Measurements from ENCODE around the gene EMSY. TPM values are rescaled to one million over a fixed set of nuclear protein-coding genes. Genes with fewer than 3 reads are reported as not detected.

Gene EMSY
- polyA plus RNA-seq, 1 of the 3 experiments (the other 2 are of a cell fraction) = 11.1 TPM

DNA sequence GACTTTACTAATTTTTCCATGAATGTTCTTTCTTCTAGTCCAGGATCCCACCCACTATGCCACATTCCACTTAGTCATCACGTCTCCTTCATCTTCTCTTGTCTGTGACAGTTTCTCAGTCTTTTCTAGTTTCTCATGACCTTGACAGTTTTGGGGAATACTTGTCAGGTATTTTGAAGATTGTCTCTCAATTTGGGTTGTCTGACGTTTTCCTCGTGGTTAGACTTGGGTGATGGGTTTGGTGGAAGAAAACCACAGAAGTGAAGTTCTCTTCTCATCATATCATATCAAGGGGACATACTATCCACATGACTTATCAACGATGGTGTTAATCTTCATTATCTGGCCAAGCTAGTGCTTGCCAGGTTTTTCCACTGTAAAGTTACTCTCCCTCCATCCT is 123.3 kb downstream of the EMSY start:
- H2AFZ ChIP-seq (ENCODE audit: low read depth) = peak overlapping the region; percentile 31; the same call in 1 of the 2 replicates
- TF ChIP-seq RCOR1 (IDR thresholded peaks at IDR 0.05; ENCODE audit: low read length) (no peak), FOXJ3 (CRISPR knock-in tag; IDR thresholded peaks at IDR 0.05) (no peak), SIN3A (IDR thresholded peaks at IDR 0.05; ENCODE audit: borderline replicate concordance, low read depth, low read length) (no peak), FOXM1 (IDR thresholded peaks at IDR 0.05; ENCODE audit: low read depth) (no peak), SMC3 (IDR thresholded peaks at IDR 0.05; ENCODE audit: low read depth, low read length) (no peak), RAD21 (IDR thresholded peaks at IDR 0.05; ENCODE audit: low read length) (no peak), RFX5 (IDR thresholded peaks at IDR 0.05; ENCODE audit: low read length) (no peak), YY1 (IDR thresholded peaks at IDR 0.05; ENCODE audit: low read depth) (no peak), MXI1 (IDR thresholded peaks at IDR 0.05; ENCODE audit: low read depth, low read length) (no peak)
- TF ChIP-seq, protein P1, sequence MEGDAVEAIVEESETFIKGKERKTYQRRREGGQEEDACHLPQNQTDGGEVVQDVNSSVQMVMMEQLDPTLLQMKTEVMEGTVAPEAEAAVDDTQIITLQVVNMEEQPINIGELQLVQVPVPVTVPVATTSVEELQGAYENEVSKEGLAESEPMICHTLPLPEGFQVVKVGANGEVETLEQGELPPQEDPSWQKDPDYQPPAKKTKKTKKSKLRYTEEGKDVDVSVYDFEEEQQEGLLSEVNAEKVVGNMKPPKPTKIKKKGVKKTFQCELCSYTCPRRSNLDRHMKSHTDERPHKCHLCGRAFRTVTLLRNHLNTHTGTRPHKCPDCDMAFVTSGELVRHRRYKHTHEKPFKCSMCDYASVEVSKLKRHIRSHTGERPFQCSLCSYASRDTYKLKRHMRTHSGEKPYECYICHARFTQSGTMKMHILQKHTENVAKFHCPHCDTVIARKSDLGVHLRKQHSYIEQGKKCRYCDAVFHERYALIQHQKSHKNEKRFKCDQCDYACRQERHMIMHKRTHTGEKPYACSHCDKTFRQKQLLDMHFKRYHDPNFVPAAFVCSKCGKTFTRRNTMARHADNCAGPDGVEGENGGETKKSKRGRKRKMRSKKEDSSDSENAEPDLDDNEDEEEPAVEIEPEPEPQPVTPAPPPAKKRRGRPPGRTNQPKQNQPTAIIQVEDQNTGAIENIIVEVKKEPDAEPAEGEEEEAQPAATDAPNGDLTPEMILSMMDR (IDR thresholded peaks at IDR 0.05) = no peak
- TF ChIP-seq, protein P2, sequence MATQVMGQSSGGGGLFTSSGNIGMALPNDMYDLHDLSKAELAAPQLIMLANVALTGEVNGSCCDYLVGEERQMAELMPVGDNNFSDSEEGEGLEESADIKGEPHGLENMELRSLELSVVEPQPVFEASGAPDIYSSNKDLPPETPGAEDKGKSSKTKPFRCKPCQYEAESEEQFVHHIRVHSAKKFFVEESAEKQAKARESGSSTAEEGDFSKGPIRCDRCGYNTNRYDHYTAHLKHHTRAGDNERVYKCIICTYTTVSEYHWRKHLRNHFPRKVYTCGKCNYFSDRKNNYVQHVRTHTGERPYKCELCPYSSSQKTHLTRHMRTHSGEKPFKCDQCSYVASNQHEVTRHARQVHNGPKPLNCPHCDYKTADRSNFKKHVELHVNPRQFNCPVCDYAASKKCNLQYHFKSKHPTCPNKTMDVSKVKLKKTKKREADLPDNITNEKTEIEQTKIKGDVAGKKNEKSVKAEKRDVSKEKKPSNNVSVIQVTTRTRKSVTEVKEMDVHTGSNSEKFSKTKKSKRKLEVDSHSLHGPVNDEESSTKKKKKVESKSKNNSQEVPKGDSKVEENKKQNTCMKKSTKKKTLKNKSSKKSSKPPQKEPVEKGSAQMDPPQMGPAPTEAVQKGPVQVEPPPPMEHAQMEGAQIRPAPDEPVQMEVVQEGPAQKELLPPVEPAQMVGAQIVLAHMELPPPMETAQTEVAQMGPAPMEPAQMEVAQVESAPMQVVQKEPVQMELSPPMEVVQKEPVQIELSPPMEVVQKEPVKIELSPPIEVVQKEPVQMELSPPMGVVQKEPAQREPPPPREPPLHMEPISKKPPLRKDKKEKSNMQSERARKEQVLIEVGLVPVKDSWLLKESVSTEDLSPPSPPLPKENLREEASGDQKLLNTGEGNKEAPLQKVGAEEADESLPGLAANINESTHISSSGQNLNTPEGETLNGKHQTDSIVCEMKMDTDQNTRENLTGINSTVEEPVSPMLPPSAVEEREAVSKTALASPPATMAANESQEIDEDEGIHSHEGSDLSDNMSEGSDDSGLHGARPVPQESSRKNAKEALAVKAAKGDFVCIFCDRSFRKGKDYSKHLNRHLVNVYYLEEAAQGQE (IDR thresholded peaks at IDR 0.05; ENCODE audit: low read depth, low read length) = no peak
- TF ChIP-seq, protein P3, sequence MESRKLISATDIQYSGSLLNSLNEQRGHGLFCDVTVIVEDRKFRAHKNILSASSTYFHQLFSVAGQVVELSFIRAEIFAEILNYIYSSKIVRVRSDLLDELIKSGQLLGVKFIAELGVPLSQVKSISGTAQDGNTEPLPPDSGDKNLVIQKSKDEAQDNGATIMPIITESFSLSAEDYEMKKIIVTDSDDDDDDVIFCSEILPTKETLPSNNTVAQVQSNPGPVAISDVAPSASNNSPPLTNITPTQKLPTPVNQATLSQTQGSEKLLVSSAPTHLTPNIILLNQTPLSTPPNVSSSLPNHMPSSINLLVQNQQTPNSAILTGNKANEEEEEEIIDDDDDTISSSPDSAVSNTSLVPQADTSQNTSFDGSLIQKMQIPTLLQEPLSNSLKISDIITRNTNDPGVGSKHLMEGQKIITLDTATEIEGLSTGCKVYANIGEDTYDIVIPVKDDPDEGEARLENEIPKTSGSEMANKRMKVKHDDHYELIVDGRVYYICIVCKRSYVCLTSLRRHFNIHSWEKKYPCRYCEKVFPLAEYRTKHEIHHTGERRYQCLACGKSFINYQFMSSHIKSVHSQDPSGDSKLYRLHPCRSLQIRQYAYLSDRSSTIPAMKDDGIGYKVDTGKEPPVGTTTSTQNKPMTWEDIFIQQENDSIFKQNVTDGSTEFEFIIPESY (IDR thresholded peaks at IDR 0.05; ENCODE audit: borderline replicate concordance, low read depth) = no peak
- TF ChIP-seq, protein P4, sequence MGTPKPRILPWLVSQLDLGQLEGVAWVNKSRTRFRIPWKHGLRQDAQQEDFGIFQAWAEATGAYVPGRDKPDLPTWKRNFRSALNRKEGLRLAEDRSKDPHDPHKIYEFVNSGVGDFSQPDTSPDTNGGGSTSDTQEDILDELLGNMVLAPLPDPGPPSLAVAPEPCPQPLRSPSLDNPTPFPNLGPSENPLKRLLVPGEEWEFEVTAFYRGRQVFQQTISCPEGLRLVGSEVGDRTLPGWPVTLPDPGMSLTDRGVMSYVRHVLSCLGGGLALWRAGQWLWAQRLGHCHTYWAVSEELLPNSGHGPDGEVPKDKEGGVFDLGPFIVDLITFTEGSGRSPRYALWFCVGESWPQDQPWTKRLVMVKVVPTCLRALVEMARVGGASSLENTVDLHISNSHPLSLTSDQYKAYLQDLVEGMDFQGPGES (IDR thresholded peaks at IDR 0.05; ENCODE audit: low read depth, low read length) = no peak
- TF ChIP-seq, protein P5, sequence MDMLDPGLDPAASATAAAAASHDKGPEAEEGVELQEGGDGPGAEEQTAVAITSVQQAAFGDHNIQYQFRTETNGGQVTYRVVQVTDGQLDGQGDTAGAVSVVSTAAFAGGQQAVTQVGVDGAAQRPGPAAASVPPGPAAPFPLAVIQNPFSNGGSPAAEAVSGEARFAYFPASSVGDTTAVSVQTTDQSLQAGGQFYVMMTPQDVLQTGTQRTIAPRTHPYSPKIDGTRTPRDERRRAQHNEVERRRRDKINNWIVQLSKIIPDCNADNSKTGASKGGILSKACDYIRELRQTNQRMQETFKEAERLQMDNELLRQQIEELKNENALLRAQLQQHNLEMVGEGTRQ (IDR thresholded peaks at IDR 0.05; ENCODE audit: borderline replicate concordance, low read depth, low read length) = no peak
- ChIA-PET POLR2A (no interaction called here), CTCF (interaction anchor here (1.4 kb wide), 1 partner anchor 23 kb away, joined by 3 read pairs; no protein-coding TSS in a partner anchor)
- no peaks in the 10 kb centered on the region for H3K79me2 ChIP-seq (ENCODE audit: insufficient read depth)
- H3F3A ChIP-seq (replicated peaks; ENCODE audit: insufficient read depth) = no peaks in the 10 kb centered on the region
- DNase-seq = no peak
- H3K9me2 ChIP-seq = no peaks in the 10 kb centered on the region
- no peaks in the 10 kb centered on the region for H3K36me3 ChIP-seq (replicated peaks in 1 of 2; ENCODE audit: control insufficient read depth in 1 of 2, insufficient read depth in 2 of 2, low read length in 1 of 2)
- 61% methylated on average over 4 of the region's 4 CpGs for WGBS (ENCODE audit: low lambda C conversion rate)
- no peak overlapping the region for H3K4me3 ChIP-seq (ENCODE audit: low read depth in 2 of 2, low read length in 1 of 2)
- no peak overlapping the region for H3K4me2 ChIP-seq
- H3K9ac ChIP-seq = no peak overlapping the region
- H3K4me1 ChIP-seq (ENCODE audit: control insufficient read depth in 1 of 2, insufficient read depth in 2 of 2, low read depth in 1 of 2, low read length in 1 of 2) = no peaks in the 10 kb centered on the region
- H3K27ac ChIP-seq (ENCODE audit: low read depth in 2 of 2, low read length in 1 of 2) = no peak overlapping the region
- H3K9me3 ChIP-seq = no peaks in the 10 kb centered on the region
- H4K20me1 ChIP-seq (ENCODE audit: insufficient read depth) = no peaks in the 10 kb centered on the region
- no peaks in the 10 kb centered on the region for H3K27me3 ChIP-seq (ENCODE audit: insufficient read depth)

Data from SK-N-SH (cell line).